Spinal cord (tissue), 10 donors: ENCODE results near the gene ZNF74. TPM values are rescaled to one million over a fixed set of nuclear protein-coding genes. Genes with fewer than 3 reads are reported as not detected.

Source experiments
- DNase-seq, 6 donors: peaks; one replicate each; pipeline versions ENCODE4 v3.0.0 to v3.0.0-alpha.2; 2013 to 2015; ENCODE audit warnings: low spot score in 6 of 6, low read depth in 4 of 6
- H3K27ac ChIP-seq: one replicate; pipeline ENCODE4 v1.5.1; 2013; ENCODE audit warnings: low read depth, low read length, control low read depth
- H3K27me3 ChIP-seq: one replicate; pipeline ENCODE4 v1.6.1; 2013; ENCODE audit warnings: low read length; ENCODE audit not compliant: control insufficient read depth, insufficient read depth
- H3K36me3 ChIP-seq: one replicate; pipeline ENCODE4 v1.6.1; 2013; ENCODE audit warnings: low read length; ENCODE audit not compliant: control insufficient read depth, insufficient read depth
- H3K4me1 ChIP-seq: one replicate; pipeline ENCODE4 v1.6.1; 2013; ENCODE audit warnings: low read length; ENCODE audit not compliant: control insufficient read depth, insufficient read depth
- H3K4me3 ChIP-seq: one replicate; pipeline ENCODE4 v1.5.1; 2013; ENCODE audit warnings: low read depth, low read length, control low read depth
- H3K9me3 ChIP-seq: one replicate; pipeline ENCODE4 v1.6.1; 2013; ENCODE audit warnings: low read length; ENCODE audit not compliant: control insufficient read depth, insufficient read depth
- WGBS: methylation state at CpG from one replicate; pipeline ENCODE4 v1.1.5; 2013; ENCODE audit warnings: missing lambda C conversion rate; ENCODE audit not compliant: insufficient coverage; 5-methylcytosine and 5-hydroxymethylcytosine counted together
- polyA plus RNA-seq, 2 donors: library from polyadenylated mRNA; unstranded; fragments of 120-200 nt; gene quantifications; one replicate each; pipeline ENCODE4 v1.2.1, GENCODE V29; 2013; ENCODE audit not compliant: insufficient read length in 2 of 2
- total RNA-seq, 2 donors: library from RNA; depleted of rRNA in 1 of 2; stranded (reverse); fragments of 120-200 nt in 1 of 2; fragments of >200 nt in 1 of 2; gene quantifications; one replicate each; pipeline versions ENCODE4 v1.2.3 to v1.2.4, GENCODE V29; 2013 to 2014
- donor health status: healthy.

Gene ZNF74
- total and polyA plus RNA-seq, 4 donors, result 14.3 to 31.2 (median 22.4) TPM

- no peak for DNase-seq
- H3K27ac ChIP-seq, result no peak overlapping the region
- 75% methylated on average over 13 of the region's 13 CpGs for WGBS
- H3K4me1 ChIP-seq, result peaks cover 30% of the 10 kb centered on the region
- no peaks in the 10 kb centered on the region for H3K9me3 ChIP-seq
- peaks cover 14% of the 10 kb centered on the region for H3K27me3 ChIP-seq
- H3K36me3 ChIP-seq, result peaks cover 65% of the 10 kb centered on the region
- no peak overlapping the region for H3K4me3 ChIP-seq
These were observed 47.0 kb downstream of the ZNF74 start for GRCh38 chr22:20440637-20441591.

- Histone ChIP-seq H3K36me3 (peaks cover 74% of the 10 kb centered on the region), H3K4me1 (peaks cover 23% of the 10 kb centered on the region), H3K27me3 (peaks cover 8% of the 10 kb centered on the region), H3K9me3 (no peaks in the 10 kb centered on the region), H3K27ac (no peak overlapping the region), H3K4me3 (no peak overlapping the region)
- WGBS, result 81% methylated on average over 18 of the region's 21 CpGs
- DNase-seq, result no peak
These were observed 47.9 kb downstream of the ZNF74 start for GRCh38 chr22:20441631-20442484.

GRCh38 chr22:20442485-20443284, 48.7 kb downstream of the ZNF74 start:
- H3K9me3 ChIP-seq, result no peaks in the 10 kb centered on the region
- H3K27ac ChIP-seq, result no peak overlapping the region
- H3K4me3 ChIP-seq, result no peak overlapping the region
- no peak for DNase-seq
- 85% methylated on average over 3 of the region's 7 CpGs for WGBS
- peaks cover 80% of the 10 kb centered on the region for H3K36me3 ChIP-seq
- peaks cover 17% of the 10 kb centered on the region for H3K4me1 ChIP-seq
- peaks cover 3% of the 10 kb centered on the region for H3K27me3 ChIP-seq

- peaks cover 73% of the 10 kb centered on the region for H3K36me3 ChIP-seq
- H3K27ac ChIP-seq, result no peak overlapping the region
- no peak for DNase-seq
- H3K4me1 ChIP-seq, result peaks cover 3% of the 10 kb centered on the region
- no peaks in the 10 kb centered on the region for H3K27me3 ChIP-seq
- WGBS, result 97% methylated on average over 4 of the region's 4 CpGs
- H3K9me3 ChIP-seq, result no peaks in the 10 kb centered on the region
- H3K4me3 ChIP-seq, result no peak overlapping the region
These were observed 50.4 kb downstream of the ZNF74 start for GRCh38 chr22:20444325-20444724.

GRCh38 chr22:20446383-20446970, 52.5 kb downstream of the ZNF74 start:
- 95% methylated on average over 15 of the region's 21 CpGs for WGBS
- DNase-seq, result no peak
- H3K36me3 ChIP-seq, result peaks cover 61% of the 10 kb centered on the region
- no peaks in the 10 kb centered on the region for H3K9me3 ChIP-seq
- H3K4me3 ChIP-seq, result no peak overlapping the region
- peaks cover 3% of the 10 kb centered on the region for H3K4me1 ChIP-seq
- no peaks in the 10 kb centered on the region for H3K27me3 ChIP-seq
- H3K27ac ChIP-seq, result no peak overlapping the region

GRCh38 chr22:20448630-20449029, 54.7 kb downstream of the ZNF74 start:
- Histone ChIP-seq H3K27me3 (no peaks in the 10 kb centered on the region), H3K36me3 (peaks cover 44% of the 10 kb centered on the region), H3K4me3 (no peak overlapping the region), H3K27ac (no peak overlapping the region), H3K4me1 (no peaks in the 10 kb centered on the region), H3K9me3 (no peaks in the 10 kb centered on the region)
- WGBS, result 92% methylated on average over 4 of the region's 5 CpGs
- no peak for DNase-seq

GRCh38 chr22:20449819-20450550, 56.0 kb downstream of the ZNF74 start:
- no peak for DNase-seq
- H3K9me3 ChIP-seq, result no peaks in the 10 kb centered on the region
- H3K27me3 ChIP-seq, result no peaks in the 10 kb centered on the region
- 96% methylated on average over 14 of the region's 19 CpGs for WGBS
- no peak overlapping the region for H3K4me3 ChIP-seq
- peaks cover 32% of the 10 kb centered on the region for H3K36me3 ChIP-seq
- no peaks in the 10 kb centered on the region for H3K4me1 ChIP-seq
- H3K27ac ChIP-seq, result no peak overlapping the region

GRCh38 chr22:20450551-20450906, 56.6 kb downstream of the ZNF74 start:
- WGBS, result 88% methylated on average over 1 of the region's 1 CpG
- no peak overlapping the region for H3K4me3 ChIP-seq
- peaks cover 32% of the 10 kb centered on the region for H3K36me3 ChIP-seq

More at GRCh38 chr22:20450551-20450906, 56.6 kb downstream of the ZNF74 start:
- H3K27ac ChIP-seq, result no peak overlapping the region
- no peaks in the 10 kb centered on the region for H3K4me1 ChIP-seq
- no peaks in the 10 kb centered on the region for H3K9me3 ChIP-seq
- H3K27me3 ChIP-seq, result no peaks in the 10 kb centered on the region
- DNase-seq, result no peak
